Measurements from ENCODE around the gene C1orf35. TPM values are rescaled to one million over a fixed set of nuclear protein-coding genes. Genes with fewer than 3 reads are reported as not detected.

Gene C1orf35
- polyA plus RNA-seq, 3 donors, result 6.9 to 34.2 (median 10.6) TPM

DNA sequence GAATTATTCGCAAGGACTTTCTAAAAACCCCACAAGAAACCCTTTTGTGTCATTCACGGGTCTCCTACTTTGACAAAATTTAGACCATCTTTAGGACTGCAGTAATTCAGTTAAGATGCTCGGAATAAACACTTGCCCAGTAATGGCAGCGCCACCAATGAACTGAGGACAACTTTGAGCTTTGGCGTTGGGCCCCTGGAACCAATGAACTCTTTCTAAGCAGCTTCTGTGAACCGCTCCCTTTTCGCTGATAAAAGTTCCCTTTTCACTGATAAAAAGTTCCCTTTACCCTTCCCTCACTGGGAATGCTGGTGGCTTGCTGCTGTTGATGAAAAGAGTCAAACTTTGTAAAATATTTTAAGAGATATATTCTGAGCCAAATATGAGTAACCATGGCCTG is 7.4 kb upstream of the C1orf35 start:
- peak overlapping the region in 1 of 3 experiments; percentile 92 for H3K4me3 ChIP-seq (replicated peaks in 1 of 3; ENCODE audit: low read depth in 2 of 3, low read length in 3 of 3)
- peaks cover 0 to 4% (median 1%) of the 10 kb centered on the region in 7 donors for H3K9me3 Mint-ChIP-seq
- no peak overlapping the region for H3K27ac ChIP-seq (ENCODE audit: low read depth in 1 of 2, low read length in 2 of 2)
- H2AFZ ChIP-seq (ENCODE audit: insufficient read depth, low read depth, low read length, poor library complexity, severe bottlenecking), result no peak overlapping the region
- no peaks in the 10 kb centered on the region for H3K27me3 ChIP-seq (ENCODE audit: control insufficient read depth in 2 of 2, insufficient read depth in 2 of 2, low read length in 2 of 2)
- no peaks in the 10 kb centered on the region for H3K27me3 Mint-ChIP-seq (ENCODE audit: low read depth in 3 of 3)
- DNase-seq, result no peak
- peaks cover 19 to 35% of the 10 kb centered on the region in 2 donors for H3K4me1 ChIP-seq (ENCODE audit: control insufficient read depth in 1 of 2, insufficient read depth in 2 of 2, low read length in 2 of 2)
- H3K36me3 Mint-ChIP-seq, result peaks cover 13 to 20% of the 10 kb centered on the region in 2 donors
- intact Hi-C loops (cut with micrococcal nuclease), result loop anchor here in 1 of 2 donors (5.0 kb wide), 1 partner anchor 347 kb away; a partner anchor contains a TSS
- TF ChIP-seq, protein P1, sequence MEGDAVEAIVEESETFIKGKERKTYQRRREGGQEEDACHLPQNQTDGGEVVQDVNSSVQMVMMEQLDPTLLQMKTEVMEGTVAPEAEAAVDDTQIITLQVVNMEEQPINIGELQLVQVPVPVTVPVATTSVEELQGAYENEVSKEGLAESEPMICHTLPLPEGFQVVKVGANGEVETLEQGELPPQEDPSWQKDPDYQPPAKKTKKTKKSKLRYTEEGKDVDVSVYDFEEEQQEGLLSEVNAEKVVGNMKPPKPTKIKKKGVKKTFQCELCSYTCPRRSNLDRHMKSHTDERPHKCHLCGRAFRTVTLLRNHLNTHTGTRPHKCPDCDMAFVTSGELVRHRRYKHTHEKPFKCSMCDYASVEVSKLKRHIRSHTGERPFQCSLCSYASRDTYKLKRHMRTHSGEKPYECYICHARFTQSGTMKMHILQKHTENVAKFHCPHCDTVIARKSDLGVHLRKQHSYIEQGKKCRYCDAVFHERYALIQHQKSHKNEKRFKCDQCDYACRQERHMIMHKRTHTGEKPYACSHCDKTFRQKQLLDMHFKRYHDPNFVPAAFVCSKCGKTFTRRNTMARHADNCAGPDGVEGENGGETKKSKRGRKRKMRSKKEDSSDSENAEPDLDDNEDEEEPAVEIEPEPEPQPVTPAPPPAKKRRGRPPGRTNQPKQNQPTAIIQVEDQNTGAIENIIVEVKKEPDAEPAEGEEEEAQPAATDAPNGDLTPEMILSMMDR (IDR thresholded peaks at IDR 0.05), result no peak
- peaks cover 29% of the 10 kb centered on the region for H3K4me1 Mint-ChIP-seq
- H3K4me3 Mint-ChIP-seq, result peak overlapping the region in 1 of 2 donors; percentile 90
- WGBS (ENCODE audit: insufficient coverage), result 100% methylated on average over 4 of the region's 7 CpGs
- H3K36me3 ChIP-seq (replicated peaks in 1 of 2; ENCODE audit: control insufficient read depth in 1 of 2, insufficient read depth in 2 of 2, low read length in 2 of 2), result peaks cover 11 to 21% of the 10 kb centered on the region in 2 donors
- no peak overlapping the region for H3K9ac ChIP-seq (ENCODE audit: insufficient read depth, low read length, poor library complexity, severe bottlenecking)
- peak overlapping the region in 3 of 7 donors; percentile 57 to 75 (median 65) for H3K27ac Mint-ChIP-seq
- H3K9me3 ChIP-seq (replicated peaks in 1 of 2; ENCODE audit: control insufficient read depth in 1 of 2, insufficient read depth in 1 of 2, low read length in 2 of 2), result no peaks in the 10 kb centered on the region
- no peak overlapping the region for H3K4me2 ChIP-seq (replicated peaks; ENCODE audit: extremely low read depth, low read length, poor library complexity, severe bottlenecking)
- H4K20me1 ChIP-seq (ENCODE audit: insufficient read depth, low read length), result no peaks in the 10 kb centered on the region
- H3K79me2 ChIP-seq (ENCODE audit: insufficient read depth, low read length), result peaks cover 34% of the 10 kb centered on the region

GRCh38 chr1:228109962-228110488 is 6.9 kb upstream of the C1orf35 start:
- peak in 1 of 3 donors; percentile 36 for DNase-seq
- H3K9me3 ChIP-seq (replicated peaks in 1 of 2; ENCODE audit: control insufficient read depth in 1 of 2, insufficient read depth in 1 of 2, low read length in 2 of 2), result no peaks in the 10 kb centered on the region
- Mint-ChIP-seq H3K27ac (peak overlapping the region; percentile 89 to 97 (median 95)), H3K9me3 (peaks cover 0 to 3% (median 1%) of the 10 kb centered on the region in 7 donors), H3K36me3 (peaks cover 13 to 21% of the 10 kb centered on the region in 2 donors), H3K27me3 (ENCODE audit: low read depth in 3 of 3) (no peaks in the 10 kb centered on the region), H3K4me1 (peaks cover 30% of the 10 kb centered on the region), H3K4me3 (peak overlapping the region; percentile 90 to 92)
- H3K79me2 ChIP-seq (ENCODE audit: insufficient read depth, low read length), result peaks cover 34% of the 10 kb centered on the region
- intact Hi-C loops (cut with micrococcal nuclease), result loop anchor here (1.0 to 5.0 kb wide), 4 partner anchors 27 to 347 kb away; partner anchors contain the start of genes ARF1 (in 1 of the 2) and GUK1 (in 1 of the 2)
- peak overlapping the region; percentile 92 for H3K4me2 ChIP-seq (replicated peaks; ENCODE audit: extremely low read depth, low read length, poor library complexity, severe bottlenecking)
- H4K20me1 ChIP-seq (ENCODE audit: insufficient read depth, low read length), result no peaks in the 10 kb centered on the region
- peak overlapping the region; percentile 83 to 92 (median 91) for H3K4me3 ChIP-seq (replicated peaks in 1 of 3; ENCODE audit: low read depth in 2 of 3, low read length in 3 of 3)
- peak overlapping the region; percentile 76 for H2AFZ ChIP-seq (ENCODE audit: insufficient read depth, low read depth, low read length, poor library complexity, severe bottlenecking)
- H3K4me1 ChIP-seq (ENCODE audit: control insufficient read depth in 1 of 2, insufficient read depth in 2 of 2, low read length in 2 of 2), result peaks cover 19 to 35% of the 10 kb centered on the region in 2 donors
- TF ChIP-seq, protein P1 (IDR thresholded peaks at IDR 0.05), result no peak
- peaks cover 11 to 21% of the 10 kb centered on the region in 2 donors for H3K36me3 ChIP-seq (replicated peaks in 1 of 2; ENCODE audit: control insufficient read depth in 1 of 2, insufficient read depth in 2 of 2, low read length in 2 of 2)
- peak overlapping the region; percentile 93 for H3K9ac ChIP-seq (ENCODE audit: insufficient read depth, low read length, poor library complexity, severe bottlenecking)
- peak overlapping the region; percentile 58 to 98 for H3K27ac ChIP-seq (ENCODE audit: low read depth in 1 of 2, low read length in 2 of 2)
- 35% methylated on average over 15 of the region's 15 CpGs for WGBS (ENCODE audit: insufficient coverage)
- no peaks in the 10 kb centered on the region for H3K27me3 ChIP-seq (ENCODE audit: control insufficient read depth in 2 of 2, insufficient read depth in 2 of 2, low read length in 2 of 2)

Measured in CD14-positive monocyte (primary cell).